Left hindlimb (tissue), 1 donor: Measurements from ENCODE around the gene AKAP13.
"Not testable (repeated sequence)": the region's sequence is repeated elsewhere in the genome, so short reads cannot be mapped to it uniquely, and the experiment has no call there.

Experiments
- DNase-seq: peaks from one replicate; pipeline ENCODE4 v3.0.0-alpha.2; 2018

Gene AKAP13

DNA sequence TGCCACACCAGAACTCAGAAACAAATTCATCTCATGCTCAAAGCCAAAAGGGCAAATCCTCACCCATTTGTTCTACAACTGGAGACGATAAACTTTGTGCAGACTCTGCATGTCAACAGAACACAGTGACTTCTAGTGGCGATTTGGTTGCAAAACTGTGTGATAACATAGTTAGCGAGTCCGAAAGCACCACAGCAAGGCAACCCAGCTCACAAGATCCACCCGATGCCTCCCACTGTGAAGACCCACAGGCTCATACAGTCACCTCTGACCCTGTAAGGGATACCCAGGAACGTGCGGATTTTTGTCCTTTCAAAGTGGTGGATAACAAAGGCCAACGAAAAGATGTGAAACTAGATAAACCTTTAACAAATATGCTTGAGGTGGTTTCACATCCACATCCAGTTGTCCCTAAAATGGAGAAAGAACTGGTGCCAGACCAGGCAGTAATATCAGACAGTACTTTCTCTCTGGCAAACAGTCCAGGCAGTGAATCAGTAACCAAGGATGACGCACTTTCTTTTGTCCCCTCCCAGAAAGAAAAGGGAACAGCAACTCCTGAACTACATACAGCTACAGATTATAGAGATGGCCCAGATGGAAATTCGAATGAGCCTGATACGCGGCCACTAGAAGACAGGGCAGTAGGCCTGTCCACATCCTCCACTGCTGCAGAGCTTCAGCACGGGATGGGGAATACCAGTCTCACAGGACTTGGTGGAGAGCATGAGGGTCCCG is 199.7 kb downstream of the AKAP13 start:
- no peak for DNase-seq

DNA sequence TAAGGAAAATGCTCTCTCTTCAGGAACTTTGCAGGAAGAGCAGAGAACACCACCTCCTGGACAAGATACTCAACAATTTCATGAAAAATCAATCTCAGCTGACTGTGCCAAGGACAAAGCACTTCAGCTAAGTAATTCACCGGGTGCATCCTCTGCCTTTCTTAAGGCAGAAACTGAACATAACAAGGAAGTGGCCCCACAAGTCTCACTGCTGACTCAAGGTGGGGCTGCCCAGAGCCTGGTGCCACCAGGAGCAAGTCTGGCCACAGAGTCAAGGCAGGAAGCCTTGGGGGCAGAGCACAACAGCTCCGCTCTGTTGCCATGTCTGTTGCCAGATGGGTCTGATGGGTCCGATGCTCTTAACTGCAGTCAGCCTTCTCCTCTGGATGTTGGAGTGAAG is 200.5 kb downstream of the AKAP13 start:
- no peak for DNase-seq

DNA sequence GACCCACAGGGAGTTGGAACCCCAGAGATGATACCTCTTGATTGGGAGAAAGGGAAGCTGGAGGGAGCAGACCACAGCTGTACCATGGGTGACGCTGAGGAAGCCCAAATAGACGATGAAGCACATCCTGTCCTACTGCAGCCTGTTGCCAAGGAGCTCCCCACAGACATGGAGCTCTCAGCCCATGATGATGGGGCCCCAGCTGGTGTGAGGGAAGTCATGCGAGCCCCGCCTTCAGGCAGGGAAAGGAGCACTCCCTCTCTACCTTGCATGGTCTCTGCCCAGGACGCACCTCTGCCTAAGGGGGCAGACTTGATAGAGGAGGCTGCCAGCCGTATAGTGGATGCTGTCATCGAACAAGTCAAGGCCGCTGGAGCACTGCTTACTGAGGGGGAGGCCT is 201.1 kb downstream of the AKAP13 start:
- DNase-seq: no peak

DNA sequence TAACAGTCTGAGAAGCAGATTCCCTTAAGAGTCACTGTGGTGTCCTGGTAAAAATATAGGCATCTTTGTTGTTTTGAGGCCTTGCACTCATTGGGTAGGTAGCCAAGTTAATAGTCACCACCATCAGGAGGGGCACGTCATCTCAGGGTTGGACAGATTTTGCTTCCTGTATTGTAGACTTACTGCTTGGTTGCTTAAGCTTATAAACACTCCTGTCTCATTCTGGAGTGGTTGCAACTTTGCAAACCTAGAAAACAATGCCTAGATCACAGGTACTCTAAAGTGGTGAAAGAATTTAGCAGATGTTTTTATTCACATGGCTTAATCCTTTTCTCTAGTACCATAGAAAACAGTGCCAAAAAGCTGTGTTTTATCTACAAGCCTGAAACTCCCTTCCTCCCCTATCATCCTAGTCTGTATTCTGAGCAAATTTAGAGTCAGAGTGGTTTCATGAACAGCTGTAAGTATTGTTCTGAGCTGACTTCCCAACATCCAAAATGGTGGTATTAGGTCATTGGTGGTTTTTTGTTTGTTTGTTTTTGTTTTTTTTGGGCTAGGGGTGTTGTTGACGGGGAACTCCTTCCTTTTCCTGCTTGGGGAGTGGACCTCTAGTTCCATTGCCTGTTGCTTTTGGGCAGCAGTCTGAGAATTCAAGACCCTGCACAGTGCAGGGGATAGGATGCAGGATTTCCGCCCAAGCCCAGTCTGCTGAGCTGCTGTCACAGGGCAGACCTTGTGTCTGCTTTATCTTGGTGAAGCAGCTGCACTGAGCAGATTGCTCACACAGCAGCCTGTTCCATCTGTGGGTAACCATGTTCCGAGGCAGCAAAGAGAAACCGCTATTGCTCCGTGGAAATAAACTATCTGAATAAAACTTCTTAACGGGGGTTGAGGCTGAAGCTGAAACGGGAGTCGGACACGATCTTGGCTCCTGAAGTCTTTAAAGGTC is 202.0 kb downstream of the AKAP13 start:
- peak; percentile 60 for DNase-seq

DNA sequence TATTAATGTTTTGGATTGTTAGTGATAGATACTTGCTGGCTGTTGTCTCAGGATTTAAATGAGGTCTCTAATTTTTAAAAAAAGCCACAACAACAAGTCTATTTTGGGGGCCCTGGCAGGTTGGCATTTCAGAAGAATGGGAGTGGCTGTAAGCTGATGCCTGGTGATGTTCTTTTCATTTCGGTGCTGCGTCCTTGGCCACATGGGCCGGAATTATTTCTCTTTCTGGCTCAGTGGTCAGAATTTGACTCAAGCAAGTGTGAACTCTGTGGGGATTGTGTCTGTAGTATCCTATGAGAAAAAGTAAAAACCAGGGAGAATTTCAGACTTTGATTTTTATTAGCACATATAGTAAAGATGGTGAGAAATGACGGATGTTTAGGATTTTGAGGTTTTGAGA is 203.0 kb downstream of the AKAP13 start:
- DNase-seq: no peak

DNA sequence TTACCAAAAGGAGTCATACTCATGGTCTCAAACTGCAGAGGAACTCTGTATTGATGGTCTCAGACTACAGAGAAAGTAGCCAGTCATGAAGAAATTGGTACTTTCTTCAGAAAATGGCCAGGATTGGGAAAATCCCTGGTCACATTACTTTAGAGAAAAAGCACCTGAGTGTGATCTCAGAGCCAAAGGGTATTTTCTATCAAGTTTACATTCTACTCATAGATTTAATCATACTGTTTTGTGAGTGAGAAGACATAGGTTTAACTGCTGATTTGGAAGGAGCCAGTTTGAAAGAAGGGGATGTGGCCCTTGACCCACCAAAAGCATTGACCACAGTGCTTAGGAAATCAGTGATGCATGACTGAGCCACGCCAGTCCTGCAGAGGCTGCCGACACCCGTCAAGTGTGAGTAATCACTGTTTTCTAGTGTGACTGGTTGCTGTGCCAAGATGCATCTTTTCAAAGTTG is 203.6 kb downstream of the AKAP13 start:
- no peak for DNase-seq

DNA sequence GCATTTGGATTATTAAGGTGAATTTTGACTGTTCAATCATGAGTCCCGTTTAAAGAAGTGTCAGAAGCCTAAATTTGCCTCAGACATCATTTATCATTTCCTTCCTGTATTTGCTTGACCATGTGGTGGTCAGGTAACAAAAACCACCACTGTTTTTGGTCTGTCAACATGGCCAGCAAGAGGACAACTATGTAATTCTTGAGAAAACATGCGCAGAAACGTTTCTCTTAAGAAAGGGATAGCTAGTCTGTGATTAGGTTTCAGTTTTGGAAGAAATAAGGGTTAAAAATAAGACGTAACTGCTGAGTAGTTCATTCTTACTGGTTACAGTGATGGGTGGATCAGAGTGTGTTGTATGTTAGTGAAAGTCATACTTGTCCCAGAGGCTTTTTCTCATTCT is 204.5 kb downstream of the AKAP13 start:
- no peak for DNase-seq

DNA sequence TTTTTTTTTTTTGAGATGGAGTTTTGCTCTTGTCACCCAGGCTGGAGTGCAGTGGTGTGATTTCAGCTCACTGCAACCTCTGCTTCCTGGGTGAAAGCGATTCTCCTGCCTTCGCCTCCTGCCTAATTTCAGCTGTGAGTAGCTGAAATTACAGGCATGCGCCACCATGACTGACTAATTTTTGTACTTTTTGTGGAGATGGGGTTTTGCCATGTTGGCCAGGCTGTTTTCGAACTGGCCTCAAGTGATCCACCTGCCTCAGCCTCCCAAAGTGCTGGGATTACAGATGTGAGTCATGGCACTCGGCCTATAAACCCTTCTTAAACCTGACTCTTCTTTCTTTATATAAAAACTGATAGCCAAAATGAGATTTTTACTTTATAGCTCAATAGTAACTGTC is 205.8 kb downstream of the AKAP13 start:
- DNase-seq: not testable (repeated sequence)

DNA sequence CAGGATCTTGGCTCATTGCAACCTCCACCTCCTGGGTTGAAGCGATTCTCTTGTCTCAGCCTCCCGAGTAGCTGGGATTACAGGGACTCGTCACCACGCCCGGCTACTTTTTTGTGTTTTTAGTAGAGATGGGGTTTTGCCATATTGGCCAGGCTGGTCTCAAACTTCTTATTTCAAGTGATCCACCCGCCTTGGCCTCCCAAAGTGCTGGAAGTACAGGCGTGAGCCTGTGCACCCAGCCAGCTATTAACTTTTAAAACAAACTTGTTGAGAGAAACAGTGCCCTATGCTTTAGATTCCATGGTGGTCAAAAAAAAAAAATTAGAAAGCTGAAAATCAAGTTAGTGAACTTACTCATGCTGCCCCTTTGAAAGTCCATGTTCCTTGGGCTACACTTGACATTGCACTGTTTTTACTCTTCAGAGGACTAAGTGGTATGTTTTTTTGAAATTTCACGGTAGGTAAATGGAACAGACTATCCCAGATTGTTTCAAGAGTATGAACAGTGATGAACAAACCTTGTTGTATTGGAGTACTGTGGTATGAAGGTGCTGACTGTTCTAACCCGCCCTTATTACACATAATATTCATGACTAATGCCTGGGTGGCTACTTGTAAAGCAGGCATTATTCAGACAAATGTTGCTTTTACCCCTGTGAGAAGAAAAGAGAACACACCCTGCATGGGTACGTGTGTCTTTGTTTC is 207.5 kb downstream of the AKAP13 start:
- no peak for DNase-seq

DNA sequence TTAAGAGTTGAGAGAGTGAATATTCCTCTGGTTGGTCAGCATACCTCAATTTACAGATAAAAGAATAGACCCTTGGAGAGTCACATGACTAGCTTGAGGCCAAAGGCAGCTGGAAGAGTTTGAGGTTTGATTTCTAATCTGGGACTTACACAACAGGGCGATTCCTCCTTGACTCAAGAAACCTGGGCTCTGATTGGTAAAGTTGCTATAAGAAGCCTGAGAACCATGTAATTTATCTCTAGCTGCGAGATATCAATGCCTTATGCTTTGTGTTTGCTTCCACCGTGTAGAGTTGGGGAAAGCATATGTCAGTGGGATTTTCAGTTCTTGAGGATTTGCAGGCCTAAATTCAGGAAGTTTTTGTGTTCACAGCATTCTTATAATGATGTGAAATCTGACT is 208.3 kb downstream of the AKAP13 start:
- no peak for DNase-seq

DNA sequence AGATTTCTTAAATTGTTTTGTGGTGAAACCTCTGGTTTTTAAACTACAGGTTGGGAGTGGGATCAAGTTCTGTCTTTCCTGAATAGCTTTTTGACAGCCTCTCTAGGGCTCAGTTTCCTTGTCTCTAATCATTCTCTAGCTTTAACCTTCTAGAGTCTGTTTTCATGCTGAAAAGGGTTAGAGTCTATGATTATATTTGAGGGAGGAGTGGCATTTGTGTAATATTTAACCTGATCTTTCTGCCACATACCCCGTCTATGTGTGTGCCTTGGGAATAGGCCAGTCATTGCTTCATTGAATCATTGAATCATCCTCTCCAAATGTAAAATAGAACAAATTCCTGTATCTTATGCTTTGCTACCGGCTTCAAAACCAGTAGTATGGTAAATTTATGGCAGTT is 209.4 kb downstream of the AKAP13 start:
- no peak for DNase-seq

DNA sequence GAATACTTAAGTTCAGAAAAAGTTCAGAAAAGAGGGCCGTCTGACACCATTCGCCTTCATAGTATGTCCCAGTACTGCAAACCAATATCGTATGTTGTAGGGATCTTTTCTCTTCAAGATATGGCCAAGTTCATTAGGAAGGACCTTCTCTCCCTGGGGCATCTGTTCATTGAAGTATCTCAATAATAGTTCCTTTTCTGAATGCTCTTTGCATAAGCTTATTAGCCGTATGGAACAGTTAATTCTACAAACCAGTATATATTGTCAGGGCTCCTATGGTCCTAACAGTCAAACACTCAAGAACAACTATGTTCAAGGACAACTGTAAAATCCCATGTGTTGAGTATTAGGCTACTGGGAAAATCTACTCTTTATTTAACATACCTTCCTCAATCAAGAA is 211.2 kb downstream of the AKAP13 start:
- no peak for DNase-seq

DNA sequence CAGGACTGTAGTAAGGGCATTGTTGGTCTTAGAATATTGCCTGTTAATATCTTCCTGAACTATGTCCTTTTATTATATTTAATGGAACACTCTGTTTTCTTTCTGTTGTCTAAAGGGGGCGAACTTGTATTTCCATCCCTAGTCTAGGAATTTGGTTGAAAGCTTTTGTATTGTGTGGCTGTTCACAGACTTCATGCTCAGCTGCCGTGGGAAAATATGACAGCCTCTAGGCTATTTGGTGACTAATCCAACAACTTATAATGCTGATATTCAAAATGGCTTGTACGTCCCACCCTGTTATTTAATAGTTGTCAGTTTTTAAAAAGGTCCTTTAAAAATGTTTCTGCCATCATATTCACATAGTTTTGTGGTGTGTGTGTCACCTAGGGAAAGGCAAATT is 211.7 kb downstream of the AKAP13 start:
- peak; percentile 59 for DNase-seq

DNA sequence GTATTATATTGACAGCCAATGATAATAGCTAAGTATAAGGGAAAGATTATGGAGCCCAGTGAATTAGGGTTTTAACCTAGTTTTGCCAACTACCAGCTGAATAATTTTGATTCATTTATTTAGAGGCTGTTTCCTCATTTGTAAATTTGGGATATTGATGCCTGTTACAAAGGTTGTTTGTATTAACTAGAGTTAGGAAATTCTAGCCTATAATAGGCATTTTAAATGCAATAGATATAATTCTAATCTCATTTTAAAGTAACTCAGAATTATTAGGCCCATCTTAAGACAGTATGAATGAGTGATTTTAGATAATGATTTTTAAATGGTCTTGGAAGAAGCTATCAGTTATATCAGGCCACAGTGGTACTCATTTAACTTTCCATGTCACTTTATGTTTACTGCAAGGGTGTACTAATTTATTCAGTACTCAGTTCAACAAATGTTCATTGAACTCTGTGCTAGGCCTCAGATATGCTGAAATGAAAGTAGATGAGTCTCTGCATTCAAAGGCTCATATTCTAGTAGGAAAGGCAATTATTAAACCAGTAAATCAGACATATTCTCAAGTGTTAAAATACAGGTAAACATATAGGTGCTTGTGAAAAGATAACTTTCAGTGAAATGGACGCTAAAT is 213.5 kb downstream of the AKAP13 start:
- no peak for DNase-seq

DNA sequence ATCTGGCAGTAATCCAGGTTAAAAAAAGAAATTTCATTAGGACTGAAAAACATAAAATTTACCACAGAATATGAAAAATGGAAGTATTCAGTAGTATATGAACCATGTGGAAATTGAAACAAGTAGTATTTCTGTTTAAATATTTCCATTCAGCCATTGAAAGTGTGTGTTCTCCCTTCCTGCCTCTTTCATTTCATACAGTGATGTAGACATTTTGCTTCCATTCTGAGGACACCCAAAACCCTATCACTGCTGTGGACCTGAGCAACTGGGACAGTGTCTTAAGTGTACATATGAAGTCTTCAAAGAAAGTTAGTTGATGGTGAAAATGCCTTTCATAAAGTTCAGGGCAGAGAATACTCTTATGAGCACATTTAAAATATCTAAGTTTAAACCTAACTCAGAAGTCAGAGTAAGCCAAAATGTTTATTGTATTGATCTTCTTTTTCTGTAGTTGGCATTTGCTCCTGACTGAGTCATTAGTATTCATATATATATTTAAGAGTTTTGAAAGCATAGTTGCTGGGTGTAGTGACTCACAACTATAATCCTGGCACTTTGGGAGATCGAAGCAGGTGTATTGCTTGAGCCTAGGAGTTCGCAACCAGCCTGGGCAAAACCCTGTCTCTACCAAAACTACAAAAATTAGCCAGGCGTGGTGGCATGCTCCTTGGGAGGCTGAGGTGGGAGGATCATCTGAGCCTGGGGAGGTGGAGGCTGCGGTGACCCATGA is 215.6 kb downstream of the AKAP13 start:
- no peak for DNase-seq

DNA sequence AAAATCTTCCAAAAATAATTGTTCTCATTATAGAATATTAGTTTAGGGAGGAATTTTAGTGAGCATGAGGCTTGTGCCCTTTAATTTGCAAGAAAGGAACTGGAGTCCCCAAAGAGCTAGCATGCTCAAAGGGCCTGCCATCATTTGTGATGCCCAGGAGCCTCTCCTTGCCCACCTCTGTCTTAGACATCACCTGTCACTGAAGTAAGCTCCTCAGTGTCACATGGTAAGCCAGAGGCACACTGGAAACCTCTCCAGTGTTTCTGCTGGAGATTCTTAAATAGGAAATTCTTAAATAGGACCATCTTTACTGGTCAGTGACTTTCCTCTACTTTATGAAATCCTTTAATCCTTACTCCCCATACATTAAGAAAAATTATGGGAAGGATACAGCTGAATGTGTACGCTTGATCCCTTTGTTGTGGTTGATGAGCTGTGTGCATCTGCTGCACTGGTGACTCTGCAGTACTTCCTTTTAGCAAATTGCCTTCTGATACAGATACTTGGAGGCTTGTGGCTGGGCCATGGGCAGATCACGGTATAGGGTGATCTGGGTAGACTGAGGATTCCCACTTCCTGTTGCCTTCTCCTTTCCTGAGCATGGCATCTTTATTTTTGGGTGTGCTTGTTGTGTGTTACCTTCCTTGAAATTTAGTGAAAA is 216.9 kb downstream of the AKAP13 start:
- no peak for DNase-seq

DNA sequence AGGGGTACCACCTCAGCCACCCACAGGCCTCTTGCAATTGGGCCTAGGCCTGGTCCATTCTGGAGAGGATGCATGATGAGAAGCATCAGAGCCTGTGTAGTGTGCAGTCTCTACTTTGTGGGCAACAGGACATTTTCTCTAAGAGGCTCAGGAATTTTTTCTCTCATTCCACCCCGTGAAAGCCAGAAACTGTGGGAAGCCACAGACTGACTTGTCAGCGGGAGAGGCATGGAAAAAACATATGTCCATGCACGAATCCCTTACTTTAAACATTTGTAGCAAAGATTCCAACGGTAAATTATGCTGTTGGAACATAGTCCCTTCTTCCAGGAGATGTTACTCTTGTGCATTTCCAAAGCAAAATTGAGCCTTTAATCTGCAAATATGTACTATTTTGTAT is 217.8 kb downstream of the AKAP13 start:
- no peak for DNase-seq

DNA sequence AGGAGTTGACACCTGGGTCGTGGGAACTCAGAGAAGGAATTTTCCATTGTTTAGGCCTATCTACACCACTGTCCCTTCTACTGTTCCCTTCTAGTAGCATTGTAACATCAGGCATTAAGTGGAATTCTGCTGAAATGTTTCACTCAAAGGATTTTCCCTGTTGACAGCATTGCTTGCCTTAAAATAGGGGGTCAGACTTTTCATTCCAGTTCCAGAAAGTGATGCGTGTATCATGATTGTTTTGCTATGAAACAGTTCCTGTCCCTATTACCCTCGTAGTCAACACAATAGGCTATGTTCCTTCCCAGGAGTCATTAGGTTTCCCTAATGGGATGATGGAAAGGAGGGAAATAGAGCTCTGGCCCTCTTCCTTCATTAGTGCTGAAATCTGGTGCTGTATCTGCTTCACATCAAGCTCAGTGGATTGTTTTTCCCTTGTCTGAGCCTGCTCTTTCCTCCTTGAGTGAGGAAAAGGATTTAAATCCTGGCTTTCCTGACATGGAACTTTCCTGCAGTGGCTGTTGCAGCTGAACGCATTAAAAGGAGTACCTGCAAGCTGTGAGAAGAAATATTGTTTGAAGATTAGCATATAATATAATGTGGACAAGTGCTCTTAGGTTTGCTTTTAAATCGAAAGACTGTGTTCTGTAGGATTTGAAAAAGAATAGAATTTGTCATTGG is 218.5 kb downstream of the AKAP13 start:
- DNase-seq: no peak

DNA sequence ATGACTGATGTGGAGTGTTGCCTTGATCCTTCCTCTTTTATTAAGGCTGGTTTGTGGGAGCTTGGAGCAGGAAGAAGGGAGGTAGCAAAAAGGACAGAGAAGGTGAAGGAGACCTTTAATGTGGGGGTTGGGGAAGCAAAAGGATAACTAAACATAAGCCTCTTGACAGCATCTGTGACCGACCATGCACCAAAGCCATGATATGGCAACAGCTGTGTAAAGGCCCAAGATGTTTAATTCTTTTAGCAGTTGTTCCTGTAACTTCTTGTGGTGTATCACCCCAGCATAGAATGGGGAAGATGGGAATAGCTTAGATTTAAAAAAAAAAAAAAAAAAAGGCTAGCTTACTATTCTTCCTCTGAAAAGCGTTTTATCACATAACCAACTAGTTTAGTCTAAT is 219.6 kb downstream of the AKAP13 start:
- no peak for DNase-seq

DNA sequence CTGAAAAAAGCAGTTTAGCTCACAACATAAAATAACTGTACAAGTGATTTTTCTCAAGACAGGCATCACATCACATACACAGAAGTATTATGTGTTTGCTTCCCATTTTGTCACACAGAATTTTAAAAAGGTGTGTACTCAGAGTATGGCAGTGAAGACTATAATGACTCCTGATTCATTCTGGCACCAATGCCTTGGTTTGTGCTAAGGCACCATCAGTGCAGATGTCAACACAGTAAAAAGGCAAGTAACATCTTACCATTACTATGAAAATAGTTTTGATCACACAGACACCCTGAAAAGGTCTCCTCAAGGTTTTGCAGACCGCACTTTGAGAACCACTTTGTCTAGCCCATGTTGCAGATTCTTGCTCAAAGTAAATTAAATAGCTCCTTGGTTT is 222.8 kb downstream of the AKAP13 start:
- DNase-seq: no peak

DNA sequence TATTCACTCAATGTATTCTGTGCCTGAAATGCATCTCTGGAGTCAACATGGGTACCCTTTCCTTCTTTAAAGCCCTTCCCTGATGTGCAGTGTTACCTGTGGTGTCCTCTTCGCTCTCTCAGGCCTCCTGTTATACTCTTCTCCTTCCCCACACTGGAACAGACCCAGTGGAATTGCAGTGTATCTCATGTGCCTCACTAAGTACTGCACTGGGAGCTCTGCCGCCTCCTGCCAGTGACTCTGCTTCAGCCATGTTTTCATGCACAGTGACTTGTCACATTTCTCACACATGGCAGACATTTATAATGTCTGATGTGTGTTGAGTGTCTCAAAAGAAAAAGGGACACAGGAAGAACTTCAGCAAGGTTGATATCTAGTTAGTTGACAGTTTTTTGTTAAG is 223.3 kb downstream of the AKAP13 start:
- no peak for DNase-seq
